ENCODE results near the gene CTRB1. TPM values are rescaled to one million over a fixed set of nuclear protein-coding genes. Genes with fewer than 3 reads are reported as not detected.

The CTRB1 gene
- total and polyA plus RNA-seq, 2 experiments from 2014 or later = 0.21 TPM; not detected in 1

GRCh38 chr16:75252049-75252864 lies 33.5 kb downstream of the CTRB1 start:
- H3K27me3 ChIP-seq = no peaks in the 10 kb centered on the region
- no peaks in the 10 kb centered on the region for H3K9me2 ChIP-seq (replicated peaks; ENCODE audit: insufficient read depth)
- no peak overlapping the region for H2AFZ ChIP-seq
- no peak for DNase-seq (ENCODE audit: low spot score)
- H4K20me1 ChIP-seq (ENCODE audit: insufficient read depth, poor library complexity, severe bottlenecking) = peaks cover 85% of the 10 kb centered on the region
- no peak for TF ChIP-seq EZH2 (IDR thresholded peaks at IDR 0.05; ENCODE audit: borderline replicate concordance)
- H3K79me2 ChIP-seq = peaks cover 94% of the 10 kb centered on the region
- H3K36me3 ChIP-seq (replicated peaks; ENCODE audit: insufficient read depth, low read depth) = no peaks in the 10 kb centered on the region
- peaks cover 84% of the 10 kb centered on the region for H3K4me1 ChIP-seq (ENCODE audit: insufficient read depth)
- whole genome bisulfite sequencing (ENCODE audit: low lambda C conversion rate, missing lambda C conversion rate) = 60% methylated on average over 24 of the region's 24 CpGs
- peak overlapping the region; percentile 96 for H3K27ac ChIP-seq
- no peak overlapping the region for H3K4me3 ChIP-seq
- no peaks in the 10 kb centered on the region for H3K9me3 ChIP-seq (ENCODE audit: low read depth)
- peak overlapping the region; percentile 73 for H3K4me2 ChIP-seq

- no peaks in the 10 kb centered on the region for H3K36me3 ChIP-seq (replicated peaks; ENCODE audit: insufficient read depth, low read depth)
- peak overlapping the region; percentile 96 for H3K27ac ChIP-seq
- 58% methylated on average over 15 of the region's 15 CpGs for WGBS (ENCODE audit: low lambda C conversion rate, missing lambda C conversion rate)
- no peaks in the 10 kb centered on the region for H3K27me3 ChIP-seq
- peak overlapping the region; percentile 73 for H3K4me2 ChIP-seq
- H3K4me1 ChIP-seq (ENCODE audit: insufficient read depth) = peaks cover 85% of the 10 kb centered on the region
- H3K9me2 ChIP-seq (replicated peaks; ENCODE audit: insufficient read depth) = no peaks in the 10 kb centered on the region
- no peaks in the 10 kb centered on the region for H3K9me3 ChIP-seq (ENCODE audit: low read depth)
- peak; percentile 58 for DNase-seq (ENCODE audit: low spot score)
- peaks cover 94% of the 10 kb centered on the region for H3K79me2 ChIP-seq
- TF ChIP-seq EZH2phosphoT487 (IDR thresholded peaks at IDR 0.05; ENCODE audit: low read depth, severe bottlenecking, unreplicated experiment) = no peak
- peaks cover 85% of the 10 kb centered on the region for H4K20me1 ChIP-seq (ENCODE audit: insufficient read depth, poor library complexity, severe bottlenecking)
- H3K4me3 ChIP-seq = no peak overlapping the region
- H2AFZ ChIP-seq = no peak overlapping the region
Observed at GRCh38 chr16:75252946-75253911, 34.4 kb downstream of the CTRB1 start.

GRCh38 chr16:75254359-75254837 lies 35.6 kb downstream of the CTRB1 start:
- peaks cover 85% of the 10 kb centered on the region for H4K20me1 ChIP-seq (ENCODE audit: insufficient read depth, poor library complexity, severe bottlenecking)
- H3K79me2 ChIP-seq = peaks cover 94% of the 10 kb centered on the region
- H3K9me3 ChIP-seq (ENCODE audit: low read depth) = no peaks in the 10 kb centered on the region
- peak overlapping the region; percentile 96 for H3K27ac ChIP-seq
- H3K9me2 ChIP-seq (replicated peaks; ENCODE audit: insufficient read depth) = no peaks in the 10 kb centered on the region
- WGBS (ENCODE audit: low lambda C conversion rate, missing lambda C conversion rate) = 50% methylated on average over 5 of the region's 5 CpGs
- no peaks in the 10 kb centered on the region for H3K36me3 ChIP-seq (replicated peaks; ENCODE audit: insufficient read depth, low read depth)
- TF ChIP-seq CTCF (IDR thresholded peaks at IDR 0.05; ENCODE audit: poor library complexity) = no peak
- TF ChIP-seq EZH2 (IDR thresholded peaks at IDR 0.05; ENCODE audit: borderline replicate concordance) = no peak
- TF ChIP-seq EZH2phosphoT487 (IDR thresholded peaks at IDR 0.05; ENCODE audit: low read depth, severe bottlenecking, unreplicated experiment) = no peak
- no peak overlapping the region for H2AFZ ChIP-seq
- H3K4me2 ChIP-seq = peak overlapping the region; percentile 73
- peak; percentile 55 for DNase-seq (ENCODE audit: low spot score)
- peaks cover 83% of the 10 kb centered on the region for H3K4me1 ChIP-seq (ENCODE audit: insufficient read depth)
- no peaks in the 10 kb centered on the region for H3K27me3 ChIP-seq
- no peak overlapping the region for H3K4me3 ChIP-seq

GRCh38 chr16:75256059-75256571 lies 37.3 kb downstream of the CTRB1 start:
- TF ChIP-seq EZH2phosphoT487 (IDR thresholded peaks at IDR 0.05; ENCODE audit: low read depth, severe bottlenecking, unreplicated experiment) (no peak), CTCF (IDR thresholded peaks at IDR 0.05; ENCODE audit: poor library complexity) (no peak), EZH2 (IDR thresholded peaks at IDR 0.05; ENCODE audit: borderline replicate concordance) (no peak)
- Histone ChIP-seq H4K20me1 (ENCODE audit: insufficient read depth, poor library complexity, severe bottlenecking) (peaks cover 85% of the 10 kb centered on the region), H3K4me3 (no peak overlapping the region), H3K27me3 (no peaks in the 10 kb centered on the region), H3K27ac (peak overlapping the region; percentile 83), H3K9me3 (ENCODE audit: low read depth) (no peaks in the 10 kb centered on the region), H3K4me1 (ENCODE audit: insufficient read depth) (peaks cover 76% of the 10 kb centered on the region), H3K36me3 (replicated peaks; ENCODE audit: insufficient read depth, low read depth) (no peaks in the 10 kb centered on the region), H3K9me2 (replicated peaks; ENCODE audit: insufficient read depth) (no peaks in the 10 kb centered on the region), H3K4me2 (peak overlapping the region; percentile 70), H2AFZ (no peak overlapping the region), H3K79me2 (peaks cover 94% of the 10 kb centered on the region)
- peak; percentile 24 for DNase-seq (ENCODE audit: low spot score)
- 85% methylated on average over 11 of the region's 12 CpGs for WGBS (ENCODE audit: low lambda C conversion rate, missing lambda C conversion rate)

Data from hepatocyte (in vitro differentiated cells).